ENCODE data around the gene MTMR2. TPM values are rescaled to one million over a fixed set of nuclear protein-coding genes. Genes with fewer than 3 reads are reported as not detected.
A peak's percentile ranks its signal among the peaks of the same experiment; 100 is the strongest.
"Not testable (repeated sequence)": the region's sequence is repeated elsewhere in the genome, so short reads cannot be mapped to it uniquely, and the experiment has no call there.

MTMR2 gene
- total and polyA plus RNA-seq, 9 donors, result 18.4 to 34.5 (median 24.8) TPM

DNA sequence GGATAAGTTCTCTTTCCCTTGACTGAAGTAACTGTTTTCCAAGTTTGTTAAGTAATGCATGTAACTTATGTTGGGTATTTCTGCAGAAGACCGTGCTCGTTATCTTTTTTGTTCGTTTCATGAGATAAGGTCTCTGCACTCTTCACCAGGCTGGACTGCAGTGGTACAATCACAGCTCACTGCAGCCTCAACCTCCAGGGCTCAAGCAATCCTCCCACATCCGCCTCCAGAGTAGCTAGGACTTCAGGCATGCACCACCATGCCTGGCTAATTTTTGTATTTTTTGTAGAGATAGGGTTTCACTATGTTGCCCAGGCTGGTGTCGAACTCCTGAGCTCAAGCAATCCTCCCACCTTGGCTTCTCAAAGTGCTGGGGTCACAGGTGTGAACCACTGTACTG lies 69.5 kb downstream of the MTMR2 start:
- H3K27ac ChIP-seq (ENCODE audit: low read length); H3K4me3 ChIP-seq (ENCODE audit: low read length); H3K9me3 ChIP-seq (replicated peaks; ENCODE audit: control insufficient read depth, low read depth, low read length); H3K27me3 ChIP-seq (ENCODE audit: control insufficient read depth, insufficient read depth, low read length); DNase-seq; H3K4me1 ChIP-seq (ENCODE audit: control insufficient read depth, insufficient read depth, low read length): not testable (repeated sequence)
- 92% methylated on average over 2 of the region's 5 CpGs for WGBS (ENCODE audit: insufficient coverage)
- H3K36me3 ChIP-seq (ENCODE audit: control insufficient read depth, insufficient read depth, low read length), result peaks cover 17% of the 10 kb centered on the region

DNA sequence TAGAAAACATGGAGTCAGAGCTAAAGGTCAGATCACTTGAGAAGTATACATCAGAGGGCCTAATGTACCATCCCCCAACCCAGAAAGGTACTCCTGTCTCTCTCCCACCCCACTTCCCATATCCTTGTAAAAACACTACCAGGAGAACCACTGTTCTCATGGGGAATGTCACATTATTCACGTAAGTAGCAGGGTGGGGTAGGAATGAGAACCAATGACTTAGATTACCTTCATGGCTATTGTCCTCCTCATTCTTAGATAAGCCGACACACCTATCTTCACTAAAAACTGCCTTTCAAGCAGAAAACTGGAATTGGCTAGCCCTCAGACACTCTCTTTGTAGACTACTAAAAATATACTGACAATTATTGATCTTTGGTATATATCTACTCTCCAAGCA lies 70.0 kb downstream of the MTMR2 start:
- H3K27ac ChIP-seq (ENCODE audit: low read length), result no peak overlapping the region
- no peaks in the 10 kb centered on the region for H3K9me3 ChIP-seq (replicated peaks; ENCODE audit: control insufficient read depth, low read depth, low read length)
- peaks cover 17% of the 10 kb centered on the region for H3K36me3 ChIP-seq (ENCODE audit: control insufficient read depth, insufficient read depth, low read length)
- no peaks in the 10 kb centered on the region for H3K4me1 ChIP-seq (ENCODE audit: control insufficient read depth, insufficient read depth, low read length)
- no CpG with 5 or more reads among the region's 2 CpGs for WGBS (ENCODE audit: insufficient coverage)
- no peak overlapping the region for H3K4me3 ChIP-seq (ENCODE audit: low read length)
- no peaks in the 10 kb centered on the region for H3K27me3 ChIP-seq (ENCODE audit: control insufficient read depth, insufficient read depth, low read length)
- DNase-seq, result no peak

DNA sequence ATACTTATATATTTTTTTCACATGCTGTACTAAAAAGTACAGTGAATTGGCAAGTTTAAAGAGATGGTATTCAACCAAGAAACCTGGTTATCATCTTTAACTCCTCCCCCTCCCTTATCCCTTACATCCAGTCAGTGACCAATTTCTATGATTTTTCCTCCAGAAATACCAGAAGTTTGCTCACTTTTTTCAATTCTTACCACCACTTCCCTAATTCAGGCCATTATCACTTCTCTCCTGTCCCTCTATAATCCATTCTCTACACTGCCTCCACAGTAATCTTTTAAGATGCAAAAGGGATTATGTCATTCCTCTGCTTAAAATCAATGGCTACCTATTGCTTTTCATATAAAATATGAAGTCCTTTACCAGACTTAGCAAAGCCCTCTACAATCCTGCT lies 70.8 kb downstream of the MTMR2 start:
- no peak for DNase-seq
- Histone ChIP-seq H3K4me3 (ENCODE audit: low read length) (no peak overlapping the region), H3K27me3 (ENCODE audit: control insufficient read depth, insufficient read depth, low read length) (no peaks in the 10 kb centered on the region), H3K27ac (ENCODE audit: low read length) (no peak overlapping the region), H3K36me3 (ENCODE audit: control insufficient read depth, insufficient read depth, low read length) (peaks cover 17% of the 10 kb centered on the region), H3K9me3 (replicated peaks; ENCODE audit: control insufficient read depth, low read depth, low read length) (no peaks in the 10 kb centered on the region), H3K4me1 (ENCODE audit: control insufficient read depth, insufficient read depth, low read length) (no peaks in the 10 kb centered on the region)

DNA sequence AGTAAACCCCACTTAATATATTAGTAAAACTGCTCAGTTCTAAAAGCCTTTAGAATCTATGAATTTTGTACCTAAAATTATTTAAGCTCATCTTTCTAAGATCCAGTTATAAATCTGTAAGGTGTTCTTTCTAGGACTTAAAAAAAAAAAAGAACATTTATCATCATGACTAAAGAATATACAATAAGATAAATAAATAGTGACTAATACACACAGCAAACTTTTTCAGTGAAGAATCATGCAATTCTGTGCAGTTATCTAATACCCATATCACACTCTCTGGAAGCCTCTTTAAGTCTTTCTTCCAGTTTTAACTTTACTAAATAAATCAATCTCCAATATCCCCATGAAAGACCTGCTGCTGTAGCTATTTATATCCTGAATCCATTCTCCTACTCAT lies 73.8 kb downstream of the MTMR2 start:
- no peaks in the 10 kb centered on the region for H3K4me1 ChIP-seq (ENCODE audit: control insufficient read depth, insufficient read depth, low read length)
- H3K27me3 ChIP-seq (ENCODE audit: control insufficient read depth, insufficient read depth, low read length), result no peaks in the 10 kb centered on the region
- H3K36me3 ChIP-seq (ENCODE audit: control insufficient read depth, insufficient read depth, low read length), result peaks cover 14% of the 10 kb centered on the region
- no peak overlapping the region for H3K27ac ChIP-seq (ENCODE audit: low read length)
- DNase-seq, result no peak
- no peak overlapping the region for H3K4me3 ChIP-seq (ENCODE audit: low read length)
- H3K9me3 ChIP-seq (replicated peaks; ENCODE audit: control insufficient read depth, low read depth, low read length), result no peaks in the 10 kb centered on the region

DNA sequence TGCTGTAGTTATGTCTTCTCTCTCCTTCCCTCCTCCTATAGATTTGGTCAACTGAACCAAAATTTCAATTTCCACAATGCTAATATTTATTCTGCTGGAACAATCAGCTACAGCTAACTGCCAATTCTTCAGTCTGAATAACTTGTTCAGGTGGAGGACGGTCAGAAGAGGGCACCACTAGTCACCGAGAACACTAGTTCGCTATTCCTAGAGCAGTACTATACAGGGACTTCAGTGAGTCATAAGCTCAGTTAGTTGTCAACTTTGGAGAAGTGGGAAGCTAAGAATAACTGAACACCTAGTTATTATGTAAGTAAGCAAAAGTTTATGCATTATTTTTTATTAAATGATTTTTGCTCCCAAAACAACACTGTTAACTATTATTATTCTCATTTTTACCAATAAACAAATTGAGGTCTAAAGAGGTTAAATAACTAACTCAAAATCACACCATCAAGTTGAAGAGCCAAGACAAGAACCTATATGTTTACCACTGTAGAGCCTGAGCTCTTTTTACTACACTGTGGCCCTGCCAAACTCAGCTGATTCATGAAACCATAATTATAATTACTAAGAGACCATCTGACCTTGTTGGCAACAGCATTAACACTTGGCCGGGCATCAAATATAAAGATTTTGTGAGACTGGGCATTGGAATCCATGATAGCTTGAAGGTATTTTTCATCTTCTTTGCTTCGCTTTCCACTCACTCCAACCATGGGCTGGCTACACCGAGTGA lies 74.7 kb downstream of the MTMR2 start:
- WGBS (ENCODE audit: insufficient coverage), result 20% methylated on average over 1 of the region's 6 CpGs
- no peaks in the 10 kb centered on the region for H3K4me1 ChIP-seq (ENCODE audit: control insufficient read depth, insufficient read depth, low read length)
- H3K36me3 ChIP-seq (ENCODE audit: control insufficient read depth, insufficient read depth, low read length), result peaks cover 20% of the 10 kb centered on the region
- no peak overlapping the region for H3K4me3 ChIP-seq (ENCODE audit: low read length)
- no peak overlapping the region for H3K27ac ChIP-seq (ENCODE audit: low read length)
- DNase-seq, result peak; percentile 68
- no peaks in the 10 kb centered on the region for H3K9me3 ChIP-seq (replicated peaks; ENCODE audit: control insufficient read depth, low read depth, low read length)
- H3K27me3 ChIP-seq (ENCODE audit: control insufficient read depth, insufficient read depth, low read length), result no peaks in the 10 kb centered on the region

DNA sequence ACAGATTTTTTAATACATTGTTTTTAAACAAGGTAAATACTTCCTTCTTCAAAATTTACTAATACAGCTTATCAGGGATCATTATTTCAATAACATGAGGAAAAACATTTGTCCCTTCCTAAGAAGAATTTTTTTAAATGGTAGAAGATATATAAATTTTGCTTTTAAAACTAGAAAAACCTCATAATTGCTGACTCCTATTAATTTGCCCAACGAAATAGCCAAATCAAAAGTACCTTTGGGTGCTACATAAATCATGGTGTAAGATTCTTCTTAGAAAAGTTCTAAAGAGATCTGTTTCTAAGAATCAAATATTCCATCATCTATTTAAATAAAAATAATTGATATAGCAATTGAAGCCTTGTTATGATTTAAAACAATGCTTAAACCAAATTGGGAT lies 78.7 kb downstream of the MTMR2 start:
- no CpG with 5 or more reads among the region's 1 CpG for WGBS (ENCODE audit: insufficient coverage)
- H3K27me3 ChIP-seq (ENCODE audit: control insufficient read depth, insufficient read depth, low read length), result no peaks in the 10 kb centered on the region
- H3K4me3 ChIP-seq (ENCODE audit: low read length), result no peak overlapping the region
- no peaks in the 10 kb centered on the region for H3K9me3 ChIP-seq (replicated peaks; ENCODE audit: control insufficient read depth, low read depth, low read length)
- DNase-seq, result no peak
- no peak overlapping the region for H3K27ac ChIP-seq (ENCODE audit: low read length)
- H3K36me3 ChIP-seq (ENCODE audit: control insufficient read depth, insufficient read depth, low read length), result peaks cover 17% of the 10 kb centered on the region
- H3K4me1 ChIP-seq (ENCODE audit: control insufficient read depth, insufficient read depth, low read length), result no peaks in the 10 kb centered on the region

DNA sequence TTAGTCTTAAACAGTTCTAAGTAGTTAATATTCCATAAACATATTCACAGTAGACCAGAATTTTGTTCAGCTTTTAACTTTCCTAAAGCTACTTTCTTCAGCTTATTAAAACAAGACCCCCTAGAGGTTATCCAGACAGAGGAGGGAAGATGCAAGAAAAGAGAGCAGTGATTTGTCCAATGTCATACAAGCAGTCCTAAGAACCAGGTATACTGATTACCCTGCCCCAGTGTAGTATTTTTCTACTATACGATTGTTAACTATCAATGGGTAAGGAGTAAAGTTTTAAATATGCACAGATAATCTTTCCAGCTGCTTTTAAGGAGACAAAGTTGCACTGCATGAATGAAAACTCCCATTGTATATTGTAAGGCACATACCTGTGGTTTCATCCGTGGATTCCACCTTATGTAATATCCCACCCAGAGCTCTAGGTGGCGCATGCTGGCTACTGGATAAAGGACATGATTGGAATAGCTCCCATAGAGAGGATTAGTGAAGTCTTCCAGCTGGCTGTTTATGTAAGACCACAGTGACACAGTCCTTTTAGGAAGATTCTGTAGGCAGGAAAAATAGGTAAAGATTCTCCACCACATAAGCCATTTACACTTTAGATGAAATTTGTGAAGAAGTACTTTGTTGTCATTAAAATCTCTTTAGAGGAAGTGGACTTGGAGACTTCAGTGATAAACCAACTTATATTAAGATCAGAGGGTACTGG lies 88.0 kb downstream of the MTMR2 start:
- H3K4me1 ChIP-seq (ENCODE audit: control insufficient read depth, insufficient read depth, low read length), result no peaks in the 10 kb centered on the region
- peak; percentile 81 for DNase-seq
- no CpG with 5 or more reads among the region's 3 CpGs for WGBS (ENCODE audit: insufficient coverage)
- no peak overlapping the region for H3K4me3 ChIP-seq (ENCODE audit: low read length)
- H3K9me3 ChIP-seq (replicated peaks; ENCODE audit: control insufficient read depth, low read depth, low read length), result no peaks in the 10 kb centered on the region
- no peaks in the 10 kb centered on the region for H3K27me3 ChIP-seq (ENCODE audit: control insufficient read depth, insufficient read depth, low read length)
- peaks cover 13% of the 10 kb centered on the region for H3K36me3 ChIP-seq (ENCODE audit: control insufficient read depth, insufficient read depth, low read length)
- no peak overlapping the region for H3K27ac ChIP-seq (ENCODE audit: low read length)

DNA sequence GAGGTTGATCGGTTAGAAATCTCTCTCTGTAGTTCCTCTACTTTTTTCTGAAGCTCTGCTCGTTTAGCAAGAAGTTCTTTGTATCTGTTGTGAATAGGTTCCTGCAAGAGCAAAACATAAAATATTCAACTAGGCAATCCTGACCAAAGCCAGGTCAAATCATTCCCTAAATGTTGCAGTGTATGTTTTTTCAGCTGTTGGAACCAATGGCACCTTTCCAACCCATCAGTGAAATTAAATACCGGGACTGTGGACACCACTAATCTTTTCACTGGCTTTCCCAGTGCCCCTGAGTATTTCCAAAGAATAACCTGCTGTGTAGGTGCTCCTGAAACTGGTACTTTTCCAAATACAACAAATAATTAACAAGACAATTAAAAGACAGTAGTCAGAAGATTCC lies 88.6 kb downstream of the MTMR2 start:
- H3K27me3 ChIP-seq (ENCODE audit: control insufficient read depth, insufficient read depth, low read length), result no peaks in the 10 kb centered on the region
- WGBS (ENCODE audit: insufficient coverage), result 44% methylated on average over 1 of the region's 3 CpGs
- peaks cover 13% of the 10 kb centered on the region for H3K36me3 ChIP-seq (ENCODE audit: control insufficient read depth, insufficient read depth, low read length)
- H3K27ac ChIP-seq (ENCODE audit: low read length), result no peak overlapping the region
- no peaks in the 10 kb centered on the region for H3K9me3 ChIP-seq (replicated peaks; ENCODE audit: control insufficient read depth, low read depth, low read length)
- no peaks in the 10 kb centered on the region for H3K4me1 ChIP-seq (ENCODE audit: control insufficient read depth, insufficient read depth, low read length)
- H3K4me3 ChIP-seq (ENCODE audit: low read length), result no peak overlapping the region
- DNase-seq, result peak; percentile 40

DNA sequence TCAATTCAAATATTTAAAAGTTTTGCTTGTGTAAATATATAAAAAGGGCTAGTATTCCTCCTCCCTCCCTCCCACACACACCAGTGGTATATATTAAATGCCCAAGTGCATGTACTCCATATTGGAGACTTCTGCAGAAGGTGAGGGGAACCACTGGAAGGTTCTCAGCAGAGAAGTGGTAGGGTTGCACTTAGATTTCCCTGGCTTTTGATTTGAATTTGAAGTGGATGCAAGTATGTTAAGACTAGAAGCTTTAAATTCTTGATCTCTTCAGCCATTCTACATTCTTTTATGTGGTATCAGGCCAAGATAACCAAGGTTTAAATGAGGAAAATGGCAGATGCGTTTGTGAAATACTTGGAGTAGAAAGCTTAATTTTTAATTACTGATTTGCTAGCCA lies 90.5 kb downstream of the MTMR2 start:
- H3K4me3 ChIP-seq (ENCODE audit: low read length), result no peak overlapping the region
- no peaks in the 10 kb centered on the region for H3K4me1 ChIP-seq (ENCODE audit: control insufficient read depth, insufficient read depth, low read length)
- no peak for DNase-seq
- no peaks in the 10 kb centered on the region for H3K27me3 ChIP-seq (ENCODE audit: control insufficient read depth, insufficient read depth, low read length)
- WGBS (ENCODE audit: insufficient coverage), result no CpG with 5 or more reads among the region's 1 CpG
- H3K9me3 ChIP-seq (replicated peaks; ENCODE audit: control insufficient read depth, low read depth, low read length), result no peaks in the 10 kb centered on the region
- H3K36me3 ChIP-seq (ENCODE audit: control insufficient read depth, insufficient read depth, low read length), result peaks cover 20% of the 10 kb centered on the region
- H3K27ac ChIP-seq (ENCODE audit: low read length), result no peak overlapping the region

DNA sequence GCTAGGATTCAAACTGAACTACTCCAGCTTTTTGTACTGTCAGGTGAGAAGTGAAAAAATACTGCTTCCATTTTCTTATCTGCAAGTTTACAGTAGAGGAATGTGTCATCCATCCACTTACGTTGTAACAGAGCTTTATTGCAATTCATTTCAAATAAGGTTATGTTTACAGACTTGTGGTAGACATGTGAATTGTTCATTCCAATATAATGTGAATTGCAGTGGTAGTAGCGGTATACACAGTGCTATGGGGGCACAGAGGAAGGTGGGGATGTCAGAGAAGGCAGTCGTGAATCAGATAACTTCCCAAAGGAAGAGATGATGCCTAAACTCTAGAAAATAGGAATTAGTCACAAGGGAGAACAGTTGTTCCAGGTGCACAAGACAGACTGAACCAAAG lies 91.1 kb downstream of the MTMR2 start:
- H3K27ac ChIP-seq (ENCODE audit: low read length), result no peak overlapping the region
- peaks cover 20% of the 10 kb centered on the region for H3K36me3 ChIP-seq (ENCODE audit: control insufficient read depth, insufficient read depth, low read length)
- no peak overlapping the region for H3K4me3 ChIP-seq (ENCODE audit: low read length)
- H3K27me3 ChIP-seq (ENCODE audit: control insufficient read depth, insufficient read depth, low read length), result no peaks in the 10 kb centered on the region
- no peaks in the 10 kb centered on the region for H3K4me1 ChIP-seq (ENCODE audit: control insufficient read depth, insufficient read depth, low read length)
- DNase-seq, result no peak
- H3K9me3 ChIP-seq (replicated peaks; ENCODE audit: control insufficient read depth, low read depth, low read length), result no peaks in the 10 kb centered on the region
- 44% methylated on average over 2 of the region's 3 CpGs for WGBS (ENCODE audit: insufficient coverage)
